Islet of Langerhans (tissue), 1 donor: Measurements from ENCODE around the gene RRBP1.

ENCODE experiments used
- FAIRE-seq: peaks from one replicate; lab custom pipeline; 2011; peaks lifted over from hg19 to GRCh38; lab: Jason Lieb, UNC

RRBP1 gene

DNA sequence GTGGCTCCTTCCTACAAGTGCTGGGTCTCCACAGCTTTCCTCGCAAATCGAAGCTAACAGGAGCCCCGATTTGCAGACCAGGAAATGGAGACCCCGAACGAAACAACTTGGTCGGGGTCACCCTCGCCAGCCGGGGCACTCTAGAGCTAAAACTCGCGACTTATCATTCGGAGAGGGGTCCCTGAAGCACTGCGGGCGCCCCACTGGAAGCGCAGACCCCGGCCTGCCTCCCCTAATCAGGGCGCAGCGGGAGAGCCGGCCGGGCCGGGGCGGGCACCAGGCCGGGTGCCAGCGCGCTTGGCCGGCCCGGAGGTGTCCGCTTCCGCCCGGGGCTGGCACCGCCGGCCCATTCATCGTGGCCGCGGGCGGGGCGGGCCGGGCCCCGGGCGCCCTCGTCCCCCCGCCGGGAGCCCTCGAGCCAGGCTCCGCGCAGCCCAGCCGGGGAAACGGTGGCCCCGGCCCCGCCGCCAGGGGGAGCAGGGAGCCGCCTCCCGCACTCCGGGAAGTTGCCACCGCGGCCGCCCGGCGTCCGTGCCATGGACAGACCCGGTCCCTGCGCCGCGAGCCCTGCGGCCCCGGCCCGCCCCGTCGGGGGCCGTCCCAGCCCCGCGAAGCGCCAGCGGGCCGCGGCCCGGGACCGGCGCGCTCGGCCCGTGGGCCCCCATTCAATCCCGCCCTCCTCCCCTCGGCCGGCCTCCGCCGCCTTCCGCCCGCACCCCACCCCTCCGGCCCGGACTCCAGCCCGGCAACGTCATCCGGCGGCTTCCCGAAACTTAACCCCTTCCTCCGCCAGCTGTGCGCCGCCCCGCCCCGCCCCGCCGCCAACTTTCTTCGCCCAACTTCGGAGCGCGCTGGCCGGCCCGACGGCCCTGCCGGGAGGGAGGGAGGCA, 961 bp downstream of the RRBP1 start:
- FAIRE-seq, result no peak

DNA sequence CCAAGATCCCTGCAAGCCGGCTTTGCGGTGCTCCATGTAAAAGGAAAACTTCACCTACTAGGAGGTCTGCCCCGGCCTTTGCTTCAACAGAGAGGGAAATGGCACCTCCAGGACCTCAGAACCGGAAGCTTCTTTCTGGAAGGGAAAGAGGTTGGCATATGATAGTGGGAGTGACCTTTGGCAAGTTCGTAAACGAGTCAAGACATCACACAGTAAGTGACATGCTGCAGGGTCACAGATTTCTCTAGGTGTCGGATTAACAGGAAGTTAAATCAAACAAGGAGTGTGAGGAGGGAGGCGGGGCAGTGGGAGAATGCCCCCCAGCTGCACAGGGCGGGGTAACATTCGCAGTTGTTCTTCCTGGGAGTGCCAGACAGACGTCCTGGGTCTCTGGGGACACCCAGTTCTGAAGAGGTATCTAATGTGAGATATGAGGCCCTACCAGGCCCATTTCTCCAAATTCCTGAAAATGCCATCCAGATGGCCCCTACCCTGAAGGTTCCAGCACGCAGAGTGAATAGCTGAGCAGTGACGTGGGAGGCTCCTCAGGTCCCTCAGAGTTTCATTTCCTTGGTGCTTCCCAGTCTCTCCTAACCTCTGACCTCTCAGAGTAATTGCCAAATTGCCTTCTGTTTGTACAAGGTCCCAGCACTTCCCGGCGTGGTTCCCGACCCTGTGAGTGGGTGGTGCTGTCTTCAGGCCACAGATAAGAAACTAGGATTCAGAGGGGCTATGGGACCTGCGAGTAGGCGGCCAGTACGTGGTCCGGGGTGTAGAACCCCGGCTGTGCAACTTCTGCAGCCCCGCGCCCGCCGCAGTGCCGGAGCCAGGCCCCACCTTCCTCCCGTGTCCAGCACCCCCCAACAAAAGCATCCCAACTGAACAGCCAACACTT, 1.9 kb downstream of the RRBP1 start:
- FAIRE-seq, result no peak

DNA sequence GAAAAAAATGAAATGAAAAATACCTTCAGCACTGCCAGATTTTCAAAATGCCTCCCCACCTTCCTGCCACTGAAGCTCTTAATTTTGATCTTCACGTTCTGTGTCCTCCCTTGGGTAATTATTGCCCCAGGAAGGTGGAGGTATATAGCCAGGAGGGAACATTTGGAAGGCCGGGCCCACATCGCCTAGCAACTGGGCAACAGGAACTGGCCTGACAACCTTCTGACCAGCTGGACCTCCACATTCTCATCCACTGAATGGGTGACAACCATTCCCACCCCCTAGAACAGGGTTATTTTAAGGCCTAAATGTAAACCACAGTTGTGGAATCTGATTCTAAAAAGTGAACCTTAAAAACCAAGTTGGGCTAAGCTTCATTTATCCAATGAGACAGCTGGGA, 3.2 kb downstream of the RRBP1 start:
- FAIRE-seq, result no peak

DNA sequence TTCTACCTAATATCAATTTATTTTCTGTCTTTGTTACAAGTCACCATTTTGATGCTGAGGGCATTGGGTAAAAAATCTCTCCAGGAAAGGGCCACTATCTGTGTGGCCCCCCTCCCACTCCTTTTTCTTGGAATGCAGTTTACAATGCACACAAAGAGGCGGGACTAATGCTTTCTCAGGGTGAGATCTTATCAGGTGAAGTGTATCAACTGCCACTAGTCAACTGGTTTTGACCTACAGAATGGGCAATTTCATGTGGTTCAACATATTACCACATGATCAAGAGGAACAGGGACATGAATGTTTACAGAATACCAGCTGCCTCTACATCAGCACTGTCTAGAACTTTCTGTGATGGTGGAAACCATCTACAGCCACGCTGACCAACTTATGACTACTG, 3.7 kb downstream of the RRBP1 start:
- FAIRE-seq, result no peak

DNA sequence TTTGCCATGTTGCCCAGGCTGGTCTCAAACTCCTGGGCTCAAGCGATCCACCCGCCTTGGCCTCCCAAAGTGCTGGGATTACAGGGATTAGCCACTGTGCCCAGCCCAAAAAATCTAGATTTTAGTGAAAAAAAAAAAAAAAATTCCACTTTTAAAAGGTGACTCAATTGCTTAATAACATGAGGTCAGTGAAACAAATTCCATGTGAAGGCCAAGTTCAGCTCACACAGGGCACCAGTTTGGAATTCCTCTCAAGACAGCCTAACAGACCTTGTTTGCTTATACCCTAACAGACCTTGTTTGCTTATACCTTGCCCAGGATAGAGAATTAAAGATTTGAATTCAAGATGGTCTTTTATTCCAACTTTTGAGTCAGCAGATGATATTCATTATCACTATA, 5.1 kb downstream of the RRBP1 start:
- FAIRE-seq, result no peak

DNA sequence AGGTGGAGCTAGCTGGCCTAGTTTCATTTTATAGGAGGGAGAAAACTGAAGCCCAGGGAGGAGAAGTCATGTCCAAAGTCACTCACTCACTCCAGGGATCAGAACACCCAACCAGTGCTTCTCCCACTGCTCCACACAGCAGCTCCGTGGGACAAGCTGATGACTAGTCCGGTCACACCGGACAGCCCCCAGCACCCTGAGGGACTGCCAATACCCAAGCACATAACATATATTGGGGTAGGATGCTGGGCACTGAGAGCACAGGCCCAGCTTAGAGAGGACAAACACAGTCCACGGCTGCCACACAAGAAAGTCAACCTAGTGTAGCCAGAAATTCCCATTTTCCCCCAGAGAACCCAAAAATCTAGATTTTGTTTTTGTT, 5.7 kb downstream of the RRBP1 start:
- no peak for FAIRE-seq

DNA sequence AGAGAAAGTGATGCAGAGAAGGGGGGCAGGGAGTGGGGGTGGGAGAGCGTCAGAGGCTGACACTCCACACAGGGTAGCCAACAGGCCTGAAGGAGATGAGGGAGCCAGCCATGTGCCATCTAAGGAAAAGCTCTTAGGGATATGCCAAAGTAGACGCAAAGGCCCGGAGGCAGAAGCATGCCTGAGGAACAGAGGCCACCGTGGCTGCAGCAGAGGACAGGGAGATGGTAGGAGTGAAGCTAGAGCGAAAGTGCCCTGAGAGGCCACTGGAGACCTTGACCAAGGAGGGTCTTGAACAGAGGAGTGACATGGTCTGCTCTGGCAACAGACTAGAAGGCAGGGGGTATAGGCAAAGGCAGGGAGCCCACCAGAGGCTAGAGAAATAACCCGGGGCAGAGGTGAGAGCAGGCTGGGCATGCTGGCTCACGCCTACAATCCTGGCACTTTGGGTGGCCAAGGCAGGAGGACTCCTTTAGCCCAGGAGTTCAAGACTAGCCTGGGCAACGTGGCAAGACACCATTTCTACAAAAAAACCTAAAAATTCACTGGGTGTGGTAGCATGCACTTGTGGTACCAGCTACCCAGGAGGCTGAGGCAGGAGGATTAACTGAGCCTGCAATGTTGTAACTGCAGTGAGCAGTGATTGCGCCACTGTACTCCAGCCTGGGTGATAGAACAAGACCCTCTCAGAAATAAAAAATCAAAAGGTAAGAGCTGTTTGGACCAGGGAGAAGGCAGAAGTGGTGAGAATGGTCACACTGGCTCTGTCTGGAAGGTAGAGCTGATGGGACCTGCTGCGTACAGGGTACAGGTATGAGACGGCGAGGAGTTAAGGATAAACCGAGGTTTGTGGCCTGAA, 6.3 kb downstream of the RRBP1 start:
- FAIRE-seq, result no peak

DNA sequence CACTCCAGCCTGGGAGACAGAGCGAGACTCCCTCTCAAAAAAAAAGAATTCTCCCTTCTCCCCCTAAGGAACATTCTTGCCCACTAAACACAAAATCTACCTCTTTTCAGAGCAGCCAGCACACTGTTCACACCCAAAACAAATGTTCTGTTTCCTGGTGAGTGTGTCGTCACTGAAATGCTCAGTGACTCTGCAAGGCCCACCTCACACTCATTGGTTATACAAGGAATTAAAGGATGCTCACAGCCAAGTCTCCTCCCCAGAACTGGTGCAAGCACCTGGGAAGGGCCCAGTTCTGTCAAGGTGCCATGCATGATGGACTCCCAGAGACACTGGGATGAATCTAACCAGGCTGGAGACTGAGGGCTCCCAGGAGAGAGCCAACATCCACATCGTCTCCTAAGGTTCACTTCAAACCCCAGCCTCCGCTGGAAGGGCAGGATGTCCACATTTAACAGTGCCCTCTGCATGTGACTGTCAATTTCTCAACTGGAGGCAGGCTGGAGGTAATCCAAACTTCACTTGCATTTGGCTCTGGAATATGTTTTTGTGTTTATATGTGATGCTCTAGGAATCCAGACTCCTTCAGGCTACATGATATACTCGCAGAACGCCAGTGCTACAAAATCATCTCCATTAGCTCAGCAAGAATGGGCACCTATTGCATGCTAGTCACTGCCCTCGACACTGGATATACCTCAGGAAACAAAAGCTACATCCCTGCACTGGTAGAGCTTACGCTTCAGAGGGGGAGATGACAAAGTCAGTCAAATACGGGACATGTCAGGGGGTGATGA, 7.1 kb downstream of the RRBP1 start:
- FAIRE-seq, result no peak

DNA sequence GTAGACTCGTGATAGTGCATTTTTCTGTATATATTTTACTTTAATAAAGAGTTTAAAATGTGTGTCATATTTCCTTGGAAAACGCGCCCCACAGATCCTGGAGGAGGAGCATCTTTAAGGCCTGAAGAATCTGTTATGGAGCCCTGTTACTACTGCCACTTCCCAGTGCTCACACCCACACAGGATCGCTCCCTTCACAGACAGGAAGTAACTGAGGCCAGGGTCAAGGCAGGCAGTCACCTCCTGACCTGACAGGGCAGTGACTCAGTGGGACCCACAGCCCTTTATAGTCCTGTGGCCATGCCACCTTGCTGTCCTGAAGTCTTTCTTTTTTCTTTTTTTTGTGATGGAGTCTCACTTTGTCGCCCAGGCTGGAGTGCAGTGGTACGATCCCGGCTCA, 9.0 kb downstream of the RRBP1 start:
- FAIRE-seq, result no peak

DNA sequence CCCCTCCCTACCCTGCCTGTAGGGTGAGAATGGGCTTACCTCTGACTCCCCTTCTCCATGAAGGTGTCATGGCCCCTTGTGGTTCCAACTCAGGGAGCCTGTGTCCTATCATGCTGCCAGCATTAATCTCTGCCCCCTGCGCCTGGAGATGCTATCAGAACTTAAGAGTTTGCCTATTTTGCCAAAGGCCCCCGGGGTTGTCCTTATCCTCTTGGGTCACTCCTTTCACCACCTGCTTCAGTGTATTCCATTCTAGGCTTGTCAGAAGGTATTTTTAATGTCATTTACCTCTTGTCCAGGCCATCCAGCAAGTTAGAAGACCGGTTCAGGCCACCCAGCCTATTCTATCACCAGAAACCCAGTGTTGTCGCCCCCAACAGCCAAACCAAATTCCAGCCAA, 10.5 kb downstream of the RRBP1 start:
- FAIRE-seq, result no peak

DNA sequence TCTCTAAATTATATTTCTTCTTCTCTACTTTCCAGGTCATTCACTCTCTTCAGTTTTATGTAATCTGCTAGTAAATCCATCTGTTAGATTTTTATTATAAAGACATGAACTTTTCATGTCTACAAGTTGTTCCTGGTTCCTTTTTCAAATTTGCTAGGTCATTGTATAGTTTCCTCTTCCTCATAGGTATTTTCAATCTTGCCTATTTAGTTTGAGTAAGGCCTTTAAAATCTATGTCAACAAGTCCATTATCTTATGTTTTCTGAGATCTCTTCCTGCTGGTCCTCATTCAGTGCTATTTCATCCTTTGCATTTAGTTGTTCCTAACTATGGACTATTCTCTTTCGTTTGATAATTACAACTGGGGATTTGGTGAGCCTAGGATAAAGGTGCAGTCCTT, 11.0 kb downstream of the RRBP1 start:
- FAIRE-seq, result no peak

DNA sequence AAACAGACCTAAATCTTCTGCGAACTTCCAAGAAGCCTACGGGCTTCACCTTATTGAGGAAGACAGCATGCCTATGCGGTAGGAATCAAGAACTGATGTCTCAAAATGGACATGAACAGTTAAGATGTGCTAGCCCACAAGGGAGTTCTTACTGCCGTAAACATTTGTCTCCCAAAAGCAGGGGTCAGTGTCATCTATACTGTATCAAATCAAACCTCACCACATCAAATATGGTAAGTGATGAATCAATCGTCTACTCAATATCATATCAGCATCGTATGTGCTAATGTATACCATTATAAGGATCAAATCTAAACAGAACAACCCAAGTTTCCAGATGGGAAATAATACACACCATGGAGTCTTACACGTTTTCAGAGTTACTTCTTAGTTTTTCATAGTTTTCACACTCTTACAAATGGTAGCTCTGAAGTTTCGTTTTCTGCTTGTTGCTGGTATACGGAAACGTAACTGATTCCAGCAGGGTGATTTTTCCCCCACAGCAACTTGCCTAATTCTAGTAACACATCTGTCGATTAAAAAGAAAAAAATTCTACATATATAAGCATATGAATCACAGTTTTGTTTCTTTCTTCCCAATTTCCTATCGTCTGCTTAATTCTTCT, 12.6 kb downstream of the RRBP1 start:
- FAIRE-seq, result no peak

DNA sequence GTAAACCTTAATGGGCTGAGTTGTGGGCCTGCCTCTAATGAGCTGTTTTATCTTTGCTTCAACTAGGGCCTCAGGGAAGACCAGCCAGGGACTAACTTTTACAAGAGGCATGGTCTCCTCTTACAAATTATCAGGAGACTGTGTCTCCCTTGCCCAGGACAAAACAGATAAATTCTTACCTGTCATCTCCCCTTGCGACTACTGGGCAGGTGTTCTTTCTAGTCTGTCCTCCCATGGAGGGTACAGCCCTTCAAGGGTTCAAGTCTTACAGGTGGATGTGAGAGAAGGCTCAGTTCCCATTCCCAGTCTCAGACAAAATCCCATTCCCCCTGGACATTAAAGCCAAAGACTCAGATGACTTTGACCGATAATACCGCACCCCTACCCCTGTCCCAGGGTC, 13.6 kb downstream of the RRBP1 start:
- no peak for FAIRE-seq

DNA sequence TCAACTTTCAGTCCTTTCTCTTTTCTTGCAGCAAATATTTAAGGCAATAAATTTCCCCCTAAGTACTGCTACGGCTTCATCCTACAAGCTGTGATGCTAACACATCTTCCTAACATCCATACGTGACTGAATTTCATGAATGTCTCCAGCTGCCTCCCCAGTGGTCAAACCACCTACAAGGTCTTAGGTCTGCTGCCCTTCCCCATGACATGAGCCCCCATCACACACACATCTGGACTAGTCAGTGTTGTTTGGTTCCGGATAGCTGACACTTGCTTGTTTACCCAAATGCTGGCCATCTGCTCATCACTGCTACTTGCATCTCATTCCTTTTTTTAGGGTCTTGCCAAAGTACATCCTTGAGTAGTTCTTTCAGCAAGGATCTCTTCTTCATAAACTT, 14.6 kb downstream of the RRBP1 start:
- FAIRE-seq, result no peak

DNA sequence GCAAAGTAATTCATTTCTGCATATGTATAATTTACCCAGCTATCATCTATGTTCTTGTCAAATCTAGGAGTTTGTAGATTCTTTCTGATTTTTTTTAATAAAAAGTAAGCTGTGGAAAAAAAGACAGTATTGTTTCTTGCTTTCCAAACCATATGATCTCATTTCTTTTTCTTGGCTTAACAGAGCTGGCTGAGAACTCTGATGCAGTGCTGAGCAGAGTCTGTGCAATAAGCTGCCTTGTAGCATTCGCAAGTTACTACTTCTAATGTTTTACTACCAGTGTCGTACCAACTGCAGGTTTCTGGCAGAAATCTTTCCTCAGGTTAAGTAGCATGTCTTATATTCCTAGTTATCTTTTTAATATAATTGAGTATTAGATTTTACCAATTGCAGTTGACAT, 15.6 kb downstream of the RRBP1 start:
- no peak for FAIRE-seq

DNA sequence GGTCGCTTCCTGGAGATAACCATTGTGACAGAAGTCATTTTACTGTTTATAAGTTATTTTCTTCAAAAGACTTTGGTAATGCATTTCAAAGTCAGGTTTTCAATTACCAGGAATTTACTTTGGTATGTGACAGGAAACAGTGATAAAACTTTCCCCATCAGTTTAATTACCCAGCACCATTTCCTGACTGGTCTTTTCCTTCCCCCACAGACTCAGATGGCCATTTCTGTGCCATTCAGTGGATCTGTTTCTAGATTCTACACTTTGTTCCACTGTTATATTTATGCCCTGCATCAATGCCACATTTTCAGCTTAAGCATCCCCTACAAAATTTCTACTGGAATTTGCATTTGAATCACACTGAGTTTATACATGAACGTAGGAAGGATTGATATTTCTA, 16.3 kb downstream of the RRBP1 start:
- FAIRE-seq, result no peak

DNA sequence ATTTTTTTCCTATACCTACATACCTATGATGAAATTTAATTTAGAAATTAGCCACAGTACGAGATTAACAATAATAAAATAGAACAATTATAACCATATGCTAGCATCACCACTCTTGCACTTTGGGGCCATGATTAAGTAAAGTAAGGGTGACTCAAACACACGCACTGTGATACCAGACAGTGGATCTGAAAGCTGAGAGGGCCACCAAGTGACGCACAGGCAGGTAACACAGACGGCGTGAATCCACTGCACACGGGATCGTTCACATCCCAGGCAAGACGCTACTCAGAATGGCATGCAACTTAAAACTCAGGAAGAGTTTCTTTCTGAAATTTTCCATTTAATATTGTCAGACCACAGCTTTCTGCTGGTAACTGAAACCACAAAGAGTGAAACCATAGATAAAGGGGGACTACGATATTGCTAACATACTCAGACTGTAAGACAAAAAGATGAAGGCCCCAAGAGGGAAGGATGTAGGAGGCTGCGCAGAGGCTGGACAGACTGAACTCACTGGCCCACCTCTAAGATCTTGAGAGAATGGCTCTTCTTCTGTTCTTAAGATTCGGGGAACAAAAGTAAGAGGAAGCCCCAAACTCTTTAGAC, 17.9 kb downstream of the RRBP1 start:
- FAIRE-seq, result no peak

DNA sequence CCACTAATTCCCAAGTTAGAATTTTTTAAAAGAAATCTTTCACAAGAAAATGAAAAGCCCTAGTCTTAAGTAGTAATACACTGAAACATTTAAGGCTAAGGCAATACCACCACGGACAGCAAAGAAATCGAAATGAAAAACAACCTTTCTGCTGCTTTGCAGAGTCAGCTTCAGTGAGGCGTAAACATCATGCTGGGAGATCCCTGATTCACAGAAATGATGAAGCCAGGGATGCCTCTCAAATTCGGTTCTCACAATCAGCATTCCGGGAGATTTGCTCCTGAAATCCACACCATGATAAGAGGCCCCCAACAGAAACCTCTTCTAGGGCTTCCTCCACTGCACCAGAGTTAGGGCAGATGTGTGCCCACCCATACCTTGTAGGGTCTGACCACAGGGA, 18.6 kb downstream of the RRBP1 start:
- no peak for FAIRE-seq

DNA sequence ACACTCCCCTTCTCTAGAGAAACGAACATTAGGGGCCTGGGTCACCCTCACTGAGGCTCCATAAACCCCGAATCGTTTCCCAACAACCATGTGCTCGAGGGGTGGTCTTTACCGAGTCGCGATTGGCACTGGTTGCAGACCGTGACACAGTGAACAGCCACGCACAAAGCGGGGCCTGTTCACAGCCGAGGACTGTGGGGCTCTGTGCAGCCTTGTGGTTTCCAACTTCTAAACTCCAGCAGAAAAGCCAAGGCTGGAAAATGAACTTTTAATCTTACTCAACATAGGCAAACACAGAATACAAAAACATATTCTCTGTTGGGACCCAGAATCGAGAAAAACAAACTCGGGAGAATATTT, 19.0 kb downstream of the RRBP1 start:
- FAIRE-seq, result no peak

DNA sequence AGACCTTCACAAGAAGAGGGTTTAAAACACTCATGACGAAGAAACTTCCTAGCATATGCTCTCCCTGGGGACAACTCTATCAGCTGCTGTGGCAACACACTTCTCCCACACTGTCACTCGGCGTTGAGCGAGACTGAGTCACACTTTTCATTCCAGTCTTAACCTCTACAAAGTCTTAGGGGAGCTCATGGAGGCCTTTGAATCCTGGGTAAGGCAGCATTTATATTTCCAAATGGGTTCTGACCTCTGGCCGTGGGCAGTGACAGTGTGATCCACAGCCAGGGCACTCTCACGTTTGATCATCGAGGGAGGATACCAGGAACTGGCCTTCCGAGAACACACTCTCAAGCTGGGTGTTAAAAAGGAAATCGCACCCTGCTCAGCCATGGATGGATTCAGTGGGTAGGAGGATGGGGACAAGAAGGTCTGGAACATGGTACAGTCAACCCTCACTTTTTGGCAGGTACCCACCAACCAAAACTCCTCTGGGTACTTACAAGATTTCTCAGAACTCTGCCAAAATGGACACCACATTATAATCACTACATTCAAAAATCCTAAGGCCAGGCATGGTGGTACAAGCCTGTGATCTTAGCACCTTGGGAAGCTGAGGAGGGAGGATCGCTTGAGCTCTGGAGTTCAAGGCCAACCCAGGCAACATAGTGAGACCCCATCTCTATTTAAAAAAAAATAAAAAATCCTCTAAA, 19.6 kb downstream of the RRBP1 start:
- FAIRE-seq, result no peak
